HG03442 (cell line): ENCODE results near the gene LRFN4.

Experiments used
- ATAC-seq: cut with Tn5 transposase; IDR thresholded peaks from one replicate; pipeline ENCODE4 v1.9.1; 2021; ENCODE audit warnings: mild to moderate bottlenecking, moderate library complexity; ENCODE audit not compliant: unreplicated experiment

LRFN4 gene

DNA sequence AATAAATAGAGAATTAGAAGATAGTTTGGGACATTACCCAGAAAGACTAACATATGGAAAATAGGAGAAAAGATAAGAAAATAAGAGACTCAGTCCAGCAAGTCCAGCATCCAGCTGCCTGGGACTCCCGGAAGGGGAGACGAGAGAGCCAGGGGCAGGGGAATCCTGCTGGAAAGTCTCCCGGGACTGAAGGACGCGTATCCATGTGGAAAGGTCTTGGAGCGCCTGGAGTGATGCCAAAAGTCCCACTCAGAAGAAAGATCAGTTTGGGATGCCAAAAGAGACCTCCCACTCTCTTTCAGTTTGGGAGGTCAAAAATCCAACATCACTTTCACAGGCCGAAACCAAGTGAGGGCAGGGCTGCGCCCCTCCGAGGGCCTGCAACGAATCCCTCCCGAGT lies 30.7 kb downstream of the LRFN4 start:
- no peak for ATAC-seq

- no peak for ATAC-seq
Observed at GRCh38 chr11:66888282-66888681, 31.4 kb downstream of the LRFN4 start.

GRCh38 chr11:66889960-66890359 lies 33.1 kb downstream of the LRFN4 start:
- ATAC-seq: no peak

- peak; percentile 95 for ATAC-seq
Observed at GRCh38 chr11:66891851-66892660, 35.2 kb downstream of the LRFN4 start.

DNA sequence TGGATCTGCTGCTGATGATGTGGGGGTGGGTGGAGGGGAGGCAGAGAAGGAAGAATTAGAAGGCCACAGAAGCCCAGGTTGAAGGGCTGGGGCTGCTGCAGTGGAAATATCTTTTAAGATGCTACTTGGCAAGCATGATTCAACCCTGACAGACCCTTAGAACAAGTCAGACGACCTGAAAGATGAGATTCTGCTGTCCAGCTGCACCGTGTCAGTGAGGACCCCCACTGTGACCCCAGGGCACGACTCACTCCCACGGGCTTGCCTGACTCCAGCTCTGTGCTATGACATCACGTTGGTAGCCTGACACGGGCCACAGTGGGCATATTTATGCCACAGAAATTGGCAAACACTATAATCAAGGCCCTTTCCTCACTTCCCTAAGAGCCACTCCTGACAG lies 36.0 kb downstream of the LRFN4 start:
- ATAC-seq: no peak

DNA sequence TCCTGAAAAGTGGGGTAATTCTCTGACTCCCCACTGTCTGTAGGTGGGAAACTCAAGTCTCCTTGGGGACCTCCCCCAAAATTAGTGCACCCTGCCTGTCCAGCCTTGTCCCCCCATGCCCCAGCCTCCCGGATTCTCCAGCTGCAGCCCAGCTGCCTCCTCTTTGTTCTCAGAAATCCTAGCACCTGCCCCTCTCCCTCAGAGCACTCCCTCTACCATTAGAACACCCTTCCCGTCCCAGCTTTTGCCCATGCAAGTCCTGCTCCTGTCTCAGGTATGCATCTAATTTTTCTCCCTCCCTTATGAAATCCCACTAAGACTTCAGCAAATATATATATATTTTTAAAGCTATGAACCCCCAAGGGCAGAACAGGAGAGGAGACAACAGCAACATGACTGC lies 37.3 kb downstream of the LRFN4 start:
- ATAC-seq: no peak

- ATAC-seq: no peak
Observed at GRCh38 chr11:66901964-66902390, 45.1 kb downstream of the LRFN4 start.

GRCh38 chr11:66902486-66903177 lies 45.8 kb downstream of the LRFN4 start:
- no peak for ATAC-seq

- no peak for ATAC-seq
Observed at GRCh38 chr11:66904055-66904454, 47.2 kb downstream of the LRFN4 start.

DNA sequence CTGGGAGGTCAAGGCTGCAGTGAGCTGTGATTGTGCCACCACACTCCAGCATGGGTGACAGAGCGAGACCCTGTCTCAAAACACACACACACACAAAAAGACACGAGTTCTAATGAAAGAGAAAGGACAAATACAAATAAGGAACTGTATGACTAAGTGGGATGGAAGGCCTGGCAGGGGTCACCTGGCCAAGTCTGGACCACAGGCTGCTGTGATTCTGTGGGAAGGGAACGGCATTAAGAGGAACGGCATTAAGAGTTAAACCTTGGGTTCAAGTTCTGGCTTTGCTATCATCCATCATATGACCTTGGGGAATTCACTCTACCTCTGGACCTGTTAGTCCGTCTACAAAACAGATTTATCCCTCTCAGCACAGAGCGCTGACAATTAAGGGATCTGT lies 47.7 kb downstream of the LRFN4 start:
- ATAC-seq: no peak

- ATAC-seq: no peak
Observed at GRCh38 chr11:66904981-66905521, 48.2 kb downstream of the LRFN4 start.

DNA sequence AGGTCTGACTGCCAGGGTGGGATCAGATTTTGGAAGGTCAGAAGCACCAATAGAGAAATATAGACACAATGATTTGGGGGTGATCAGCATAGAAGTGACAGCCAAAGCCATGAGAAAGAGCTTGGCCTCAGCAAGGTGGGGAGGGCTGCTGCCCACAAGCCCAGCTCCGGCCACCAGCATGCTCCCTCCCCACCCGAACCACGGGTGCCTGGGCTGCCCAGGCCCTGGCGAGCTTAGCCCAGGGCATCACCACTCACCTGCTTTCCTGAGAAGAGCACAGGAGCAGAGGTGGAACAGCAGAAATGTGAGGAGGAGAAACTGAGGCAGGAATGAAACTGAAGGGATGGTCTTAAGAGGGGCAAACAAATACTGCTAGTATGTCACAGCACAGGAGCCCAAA lies 48.8 kb downstream of the LRFN4 start:
- no peak for ATAC-seq

- no peak for ATAC-seq
Observed at GRCh38 chr11:66906061-66906733, 49.3 kb downstream of the LRFN4 start.

DNA sequence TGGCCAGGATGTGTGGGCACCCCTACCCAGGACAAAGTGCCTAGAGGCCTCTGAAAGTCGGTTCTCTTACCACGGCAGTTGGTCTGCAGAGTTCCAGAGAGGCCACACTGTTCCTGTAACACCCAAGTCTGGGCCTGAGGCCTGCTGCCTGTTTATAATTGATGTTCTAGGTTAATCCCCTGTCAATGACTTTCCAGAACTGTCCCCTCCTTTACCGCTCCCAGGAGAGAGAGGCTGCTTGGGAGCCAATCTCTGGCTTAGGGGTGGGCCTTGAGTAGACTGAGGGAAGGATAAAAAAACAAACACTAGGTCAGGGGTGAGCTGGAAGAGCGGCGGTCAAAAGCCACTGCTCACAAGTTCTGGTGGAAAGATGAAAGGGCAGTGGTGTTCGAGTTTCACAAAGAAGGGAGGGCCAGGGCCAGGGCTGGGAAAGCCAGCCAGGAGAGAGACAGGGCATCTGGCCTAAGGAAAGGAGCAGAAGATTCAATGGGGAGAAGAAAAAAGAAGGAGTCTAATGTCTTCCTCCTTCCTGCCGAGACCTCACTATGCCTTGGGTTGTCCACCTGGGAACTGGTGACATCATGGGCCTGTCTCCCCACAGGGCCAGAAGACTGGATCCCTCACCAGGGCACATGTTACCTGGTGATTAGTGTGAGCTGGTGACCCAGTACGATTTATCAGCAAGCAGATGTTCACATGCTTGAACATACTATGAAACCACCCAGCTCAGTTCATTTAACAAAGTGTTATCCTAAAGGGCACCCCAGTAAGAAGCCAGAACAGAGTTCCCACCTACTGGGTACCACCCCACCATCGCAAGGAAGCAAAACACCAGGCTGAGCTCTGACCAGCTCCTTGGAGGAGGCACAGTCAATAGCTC lies 51.1 kb downstream of the LRFN4 start:
- no peak for ATAC-seq

DNA sequence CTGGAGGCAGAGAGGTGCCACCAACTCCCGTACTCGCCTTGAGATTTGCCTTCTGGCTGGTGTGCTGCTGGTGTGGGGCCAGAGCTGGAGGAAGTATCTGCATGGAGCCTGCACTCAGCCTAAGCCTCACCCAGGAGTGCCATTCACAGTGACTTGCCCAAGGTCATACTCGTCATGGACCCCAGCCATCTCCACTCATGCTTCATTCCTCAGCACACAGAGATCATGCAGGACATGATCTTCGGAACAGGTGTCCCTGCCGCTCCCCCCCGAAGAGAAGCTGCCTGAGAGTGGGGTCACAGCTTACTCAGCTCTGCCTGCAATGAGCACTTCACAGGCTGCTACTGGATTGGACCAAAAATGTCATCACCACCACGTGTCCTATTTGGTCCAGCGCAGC lies 52.3 kb downstream of the LRFN4 start:
- no peak for ATAC-seq

DNA sequence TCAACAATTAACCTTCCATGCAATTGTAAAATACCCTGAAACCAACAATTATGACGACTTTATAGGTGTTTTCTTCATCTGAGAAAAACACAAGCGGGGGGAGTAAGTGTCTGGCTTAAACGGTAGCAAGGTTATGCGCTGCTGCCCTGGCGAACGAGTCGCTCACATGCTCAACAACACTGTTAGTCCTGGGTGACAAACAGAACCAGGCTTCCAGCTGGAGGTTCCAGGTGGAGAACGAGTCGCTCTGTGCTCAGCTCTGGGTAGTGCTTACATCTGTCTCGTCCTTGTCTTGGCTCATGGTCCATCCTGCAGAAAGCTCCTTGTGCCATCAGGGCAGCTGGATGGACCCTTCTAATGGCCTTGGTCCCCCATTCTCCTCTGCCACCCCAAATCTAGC lies 53.2 kb downstream of the LRFN4 start:
- no peak for ATAC-seq
